Measurements from ENCODE around the gene WFDC2.

The WFDC2 gene

DNA sequence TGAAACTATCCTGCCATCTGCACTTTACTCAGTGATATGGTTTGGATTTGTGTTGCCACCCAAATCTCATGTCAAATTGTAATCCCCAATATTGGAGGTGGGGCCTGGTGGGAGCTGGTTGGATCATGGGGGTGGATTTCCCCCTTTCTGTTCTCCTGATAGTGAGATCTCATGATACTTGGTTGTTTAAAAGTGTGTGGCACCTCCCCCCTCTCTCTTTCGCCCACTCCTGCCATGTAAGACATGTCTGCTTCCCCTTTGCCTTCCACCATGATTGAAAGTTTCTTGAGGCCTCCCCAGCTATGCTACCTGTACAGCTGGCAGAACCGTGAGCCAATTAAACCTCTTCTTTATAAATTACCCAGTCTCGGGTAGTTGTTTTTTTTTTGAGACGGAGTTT is 35.6 kb upstream of the WFDC2 start:
- no peaks in the 10 kb centered on the region for H3K36me3 ChIP-seq (replicated peaks; ENCODE audit: insufficient read depth, low read length)
- no peaks in the 10 kb centered on the region for H3K27me3 ChIP-seq (replicated peaks; ENCODE audit: insufficient read depth, low read length)
- DNase-seq: no peak
- H3K9me2 ChIP-seq (replicated peaks; ENCODE audit: insufficient read depth, low read length): no peaks in the 10 kb centered on the region
- peaks cover 11% of the 10 kb centered on the region for H3F3A ChIP-seq (ENCODE audit: insufficient read depth, low read length)
- no peak overlapping the region for H2AFZ ChIP-seq (ENCODE audit: low read length)
- H3K27ac ChIP-seq (ENCODE audit: low read length): no peak overlapping the region
- H3K9me3 ChIP-seq (replicated peaks; ENCODE audit: insufficient read depth, low read length): no peaks in the 10 kb centered on the region
- H3K79me2 ChIP-seq (ENCODE audit: low read length): no peaks in the 10 kb centered on the region
- no peaks in the 10 kb centered on the region for H4K20me1 ChIP-seq (ENCODE audit: insufficient read depth, low read length)
- no peak overlapping the region for H3K4me3 ChIP-seq (ENCODE audit: low read length)
- H3K4me2 ChIP-seq (ENCODE audit: low read depth, low read length): no peak overlapping the region
- TF ChIP-seq EZH2phosphoT487 (IDR thresholded peaks at IDR 0.05; ENCODE audit: low read length): no peak
- TF ChIP-seq, protein P1, sequence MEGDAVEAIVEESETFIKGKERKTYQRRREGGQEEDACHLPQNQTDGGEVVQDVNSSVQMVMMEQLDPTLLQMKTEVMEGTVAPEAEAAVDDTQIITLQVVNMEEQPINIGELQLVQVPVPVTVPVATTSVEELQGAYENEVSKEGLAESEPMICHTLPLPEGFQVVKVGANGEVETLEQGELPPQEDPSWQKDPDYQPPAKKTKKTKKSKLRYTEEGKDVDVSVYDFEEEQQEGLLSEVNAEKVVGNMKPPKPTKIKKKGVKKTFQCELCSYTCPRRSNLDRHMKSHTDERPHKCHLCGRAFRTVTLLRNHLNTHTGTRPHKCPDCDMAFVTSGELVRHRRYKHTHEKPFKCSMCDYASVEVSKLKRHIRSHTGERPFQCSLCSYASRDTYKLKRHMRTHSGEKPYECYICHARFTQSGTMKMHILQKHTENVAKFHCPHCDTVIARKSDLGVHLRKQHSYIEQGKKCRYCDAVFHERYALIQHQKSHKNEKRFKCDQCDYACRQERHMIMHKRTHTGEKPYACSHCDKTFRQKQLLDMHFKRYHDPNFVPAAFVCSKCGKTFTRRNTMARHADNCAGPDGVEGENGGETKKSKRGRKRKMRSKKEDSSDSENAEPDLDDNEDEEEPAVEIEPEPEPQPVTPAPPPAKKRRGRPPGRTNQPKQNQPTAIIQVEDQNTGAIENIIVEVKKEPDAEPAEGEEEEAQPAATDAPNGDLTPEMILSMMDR (IDR thresholded peaks at IDR 0.05; ENCODE audit: low read length): no peak
- TF ChIP-seq EZH2 (optimal IDR thresholded peaks at IDR 0.05; ENCODE audit: low read depth, low read length): no peak
- no peak overlapping the region for H3K9ac ChIP-seq (ENCODE audit: low read length)
- peaks cover 21% of the 10 kb centered on the region for H3K4me1 ChIP-seq (ENCODE audit: low read length)

DNA sequence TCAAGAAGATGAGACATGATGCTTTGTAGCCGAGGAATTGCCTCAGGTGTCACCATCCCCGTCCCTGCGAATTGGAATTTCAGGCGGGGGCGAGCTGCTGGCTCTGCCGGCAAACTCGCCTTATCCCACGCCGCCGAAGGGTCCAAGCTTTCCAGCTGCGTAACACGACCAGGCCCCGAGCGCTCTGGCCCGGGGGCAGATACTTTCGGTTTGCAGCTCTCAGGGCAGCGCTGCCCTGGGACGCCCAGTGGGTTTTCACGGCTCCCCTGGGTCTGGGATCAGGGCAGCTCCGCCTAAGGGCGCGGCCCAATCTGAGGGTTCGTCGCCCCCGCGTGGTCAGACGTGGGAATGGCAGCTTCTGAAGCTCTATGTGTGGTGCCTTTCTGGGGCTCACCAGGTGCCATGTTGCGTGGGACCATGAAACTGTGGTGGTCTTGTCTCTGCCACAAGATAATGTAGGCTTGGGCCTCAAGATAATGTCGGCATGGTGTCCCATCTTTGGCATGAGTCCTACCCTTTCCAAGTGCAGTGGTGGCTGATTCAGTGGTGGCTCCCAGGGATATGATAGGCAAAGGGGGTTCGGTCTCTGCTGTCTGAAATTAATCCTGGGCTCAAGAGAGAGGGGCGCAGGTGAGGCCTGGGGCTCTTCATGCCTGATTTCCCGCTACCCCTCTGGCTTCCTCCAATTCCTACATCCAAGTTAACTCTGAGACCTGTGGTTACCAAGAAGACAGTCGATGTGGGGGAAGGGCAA is 32.6 kb upstream of the WFDC2 start:
- H3K4me1 ChIP-seq (ENCODE audit: low read length): peaks cover 15% of the 10 kb centered on the region
- no peak overlapping the region for H3K27ac ChIP-seq (ENCODE audit: low read length)
- no peaks in the 10 kb centered on the region for H3K9me2 ChIP-seq (replicated peaks; ENCODE audit: insufficient read depth, low read length)
- H3K9me3 ChIP-seq (replicated peaks; ENCODE audit: insufficient read depth, low read length): no peaks in the 10 kb centered on the region
- TF ChIP-seq, protein P1 (IDR thresholded peaks at IDR 0.05; ENCODE audit: low read length): peak; percentile 93
- no peak for TF ChIP-seq EZH2phosphoT487 (IDR thresholded peaks at IDR 0.05; ENCODE audit: low read length)
- no peaks in the 10 kb centered on the region for H4K20me1 ChIP-seq (ENCODE audit: insufficient read depth, low read length)
- DNase-seq: peak; percentile 91
- H3K79me2 ChIP-seq (ENCODE audit: low read length): no peaks in the 10 kb centered on the region
- H3K4me2 ChIP-seq (ENCODE audit: low read depth, low read length): peak overlapping the region; percentile 69
- peak overlapping the region; percentile 57; the same call in 1 of the 2 replicates for H3K9ac ChIP-seq (ENCODE audit: low read length)
- H3K4me3 ChIP-seq (ENCODE audit: low read length): peak overlapping the region; percentile 67
- no peaks in the 10 kb centered on the region for H3K36me3 ChIP-seq (replicated peaks; ENCODE audit: insufficient read depth, low read length)
- peak overlapping the region; percentile 62 for H2AFZ ChIP-seq (ENCODE audit: low read length)
- H3K27me3 ChIP-seq (replicated peaks; ENCODE audit: insufficient read depth, low read length): no peaks in the 10 kb centered on the region
- H3F3A ChIP-seq (ENCODE audit: insufficient read depth, low read length): peaks cover 5% of the 10 kb centered on the region

DNA sequence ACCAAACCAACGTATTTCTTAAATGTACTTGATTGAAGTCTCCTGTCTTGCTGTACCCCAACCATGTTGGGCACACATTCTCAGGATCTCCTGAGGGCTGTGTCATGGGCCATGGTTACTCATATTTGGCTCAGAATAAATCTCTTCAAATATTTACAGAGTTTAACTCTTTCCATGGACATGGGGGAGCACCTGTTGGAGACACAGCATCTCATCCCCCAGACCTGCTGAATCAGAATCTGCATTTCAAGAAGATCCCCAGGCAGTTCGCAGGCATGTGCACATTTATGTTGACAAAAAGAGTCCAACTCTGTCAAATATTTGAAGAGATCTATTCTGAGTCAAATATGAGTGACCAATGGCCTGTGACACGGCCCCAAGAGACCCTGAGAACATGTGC is 29.1 kb upstream of the WFDC2 start:
- Histone ChIP-seq H3K4me3 (ENCODE audit: low read length) (no peak overlapping the region), H3K9me3 (replicated peaks; ENCODE audit: insufficient read depth, low read length) (no peaks in the 10 kb centered on the region), H2AFZ (ENCODE audit: low read length) (no peak overlapping the region), H3K4me2 (ENCODE audit: low read depth, low read length) (no peak overlapping the region), H3K27me3 (replicated peaks; ENCODE audit: insufficient read depth, low read length) (no peaks in the 10 kb centered on the region), H3K36me3 (replicated peaks; ENCODE audit: insufficient read depth, low read length) (no peaks in the 10 kb centered on the region), H4K20me1 (ENCODE audit: insufficient read depth, low read length) (no peaks in the 10 kb centered on the region), H3K4me1 (ENCODE audit: low read length) (peaks cover 13% of the 10 kb centered on the region), H3K27ac (ENCODE audit: low read length) (no peak overlapping the region), H3K9ac (ENCODE audit: low read length) (no peak overlapping the region), H3K79me2 (ENCODE audit: low read length) (no peaks in the 10 kb centered on the region), H3F3A (ENCODE audit: insufficient read depth, low read length) (no peaks in the 10 kb centered on the region), H3K9me2 (replicated peaks; ENCODE audit: insufficient read depth, low read length) (no peaks in the 10 kb centered on the region)
- DNase-seq: no peak
- TF ChIP-seq EZH2 (optimal IDR thresholded peaks at IDR 0.05; ENCODE audit: low read depth, low read length): no peak
- no peak for TF ChIP-seq EZH2phosphoT487 (IDR thresholded peaks at IDR 0.05; ENCODE audit: low read length)

Measured in MM.1S (cell line).